GM12891 (cell line): ENCODE data around the gene LCE2D.

Source experiments
- POLR2A ChIP-seq: IDR thresholded peaks from 2 replicates; pipeline ENCODE4 v1.6.1; 2011; ENCODE audit warnings: low read depth, low read length, control low read depth
- SPI1 ChIP-seq: IDR thresholded peaks from 2 replicates; pipeline ENCODE4 v1.6.1; 2011; ENCODE audit warnings: low read depth, low read length, control low read depth
- TAF1 ChIP-seq: IDR thresholded peaks from 2 replicates; pipeline ENCODE4 v1.6.1; 2011; ENCODE audit warnings: low read depth, low read length, control low read depth

GRCh38 chr1:152673016-152673415 is 9.8 kb downstream of the LCE2D start:
- TF ChIP-seq SPI1 (no peak), POLR2A (no peak), TAF1 (no peak)
